GM03348 (cell line): Measurements from ENCODE around the gene SHROOM3.
"Not testable (repeated sequence)": the region's sequence is repeated elsewhere in the genome, so short reads cannot be mapped to it uniquely, and the experiment has no call there.

Experiments used
- DNase-seq: peaks from one replicate; pipeline ENCODE4 v3.0.0; 2012; ENCODE audit warnings: low spot score

The SHROOM3 gene

DNA sequence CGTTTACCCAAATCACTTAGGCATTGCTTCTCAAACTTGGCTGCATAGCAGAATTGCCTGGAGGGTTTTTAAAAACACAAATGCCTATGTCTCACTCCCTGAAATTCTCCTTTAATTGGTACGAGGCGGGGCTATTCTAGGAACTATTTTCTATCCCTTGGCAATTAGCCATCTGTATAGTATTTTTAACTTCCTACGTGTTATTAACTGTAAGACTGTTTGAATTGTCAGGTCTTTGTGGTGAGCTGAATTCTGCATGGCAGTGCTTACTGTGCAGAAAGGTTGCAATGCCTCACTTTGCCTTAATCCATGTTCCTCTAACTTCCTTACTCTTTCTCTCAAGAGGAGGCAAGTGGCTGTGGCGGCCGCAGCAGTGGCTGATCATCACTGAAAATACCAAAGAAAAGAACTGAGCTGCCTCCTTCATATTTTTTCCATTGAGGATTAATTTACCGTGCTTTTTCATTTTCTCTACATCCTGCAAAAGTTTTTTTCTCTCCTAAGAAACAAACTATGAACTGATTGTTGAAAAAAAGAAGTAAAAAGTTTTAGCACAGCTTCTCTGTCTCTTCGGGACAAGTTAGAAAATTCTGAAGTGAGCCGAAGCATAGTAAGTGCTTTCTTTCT, at the start of gene SHROOM3:
SHROOM3 (plus strand) TSS at position 329 of the 627 bp plus-strand sequence. CDS start 824 bp downstream, outside the sequence.
- peak; percentile 35 for DNase-seq

DNA sequence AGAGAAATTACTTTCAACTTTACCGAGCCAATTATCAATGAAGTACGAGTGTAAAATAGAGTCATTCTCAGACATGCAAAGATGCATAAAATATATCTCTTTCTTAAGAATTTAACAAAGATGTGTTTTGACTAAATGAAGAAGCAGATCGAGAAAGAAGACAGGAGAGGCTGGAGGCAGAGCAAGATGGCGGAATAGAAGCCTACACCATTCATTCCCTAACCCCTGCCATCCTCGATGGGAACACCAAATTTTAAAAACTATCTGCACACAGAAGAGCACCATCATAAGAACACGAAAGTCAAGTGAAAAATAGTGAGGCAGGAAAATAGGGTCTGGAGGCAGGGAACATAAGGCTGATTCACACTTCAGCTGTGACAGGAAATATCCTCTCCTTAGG, 49.1 kb upstream of the SHROOM3 start:
- no peak for DNase-seq

DNA sequence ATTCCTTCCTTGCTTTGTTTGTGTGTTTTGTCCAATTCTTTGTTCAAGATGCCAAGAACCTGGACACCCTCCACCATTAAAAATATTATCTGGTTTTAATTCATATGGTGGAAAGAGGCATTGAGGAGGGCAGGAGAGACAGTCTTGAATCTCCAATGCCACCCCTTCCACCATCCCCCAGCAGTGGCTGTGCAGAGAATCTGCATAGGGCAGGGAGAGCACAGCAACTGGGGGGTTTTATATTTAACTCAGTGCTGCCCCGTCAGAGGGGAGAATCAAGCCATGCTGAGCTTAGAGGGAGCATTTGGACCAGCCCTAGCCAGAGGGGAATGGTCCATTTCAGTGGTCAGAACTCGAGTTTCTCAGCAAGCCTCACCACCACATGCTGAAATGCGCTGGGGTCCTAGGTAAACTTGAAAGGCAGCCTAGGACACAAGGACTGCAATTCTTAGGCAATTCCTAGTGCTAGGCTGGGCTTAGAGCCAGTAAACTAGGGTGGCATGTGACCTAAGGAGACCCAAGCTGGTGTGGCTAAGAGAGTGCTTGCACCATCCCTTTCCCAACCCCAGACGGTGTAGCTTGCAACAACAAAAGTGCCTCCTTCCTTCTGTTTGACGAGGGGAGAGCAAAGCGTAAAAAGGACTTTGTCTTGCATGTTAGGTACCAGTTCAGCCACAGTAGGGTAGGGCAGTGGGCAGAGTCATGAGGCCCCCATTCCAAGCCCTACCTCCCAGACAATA, 48.3 kb upstream of the SHROOM3 start:
- no peak for DNase-seq

DNA sequence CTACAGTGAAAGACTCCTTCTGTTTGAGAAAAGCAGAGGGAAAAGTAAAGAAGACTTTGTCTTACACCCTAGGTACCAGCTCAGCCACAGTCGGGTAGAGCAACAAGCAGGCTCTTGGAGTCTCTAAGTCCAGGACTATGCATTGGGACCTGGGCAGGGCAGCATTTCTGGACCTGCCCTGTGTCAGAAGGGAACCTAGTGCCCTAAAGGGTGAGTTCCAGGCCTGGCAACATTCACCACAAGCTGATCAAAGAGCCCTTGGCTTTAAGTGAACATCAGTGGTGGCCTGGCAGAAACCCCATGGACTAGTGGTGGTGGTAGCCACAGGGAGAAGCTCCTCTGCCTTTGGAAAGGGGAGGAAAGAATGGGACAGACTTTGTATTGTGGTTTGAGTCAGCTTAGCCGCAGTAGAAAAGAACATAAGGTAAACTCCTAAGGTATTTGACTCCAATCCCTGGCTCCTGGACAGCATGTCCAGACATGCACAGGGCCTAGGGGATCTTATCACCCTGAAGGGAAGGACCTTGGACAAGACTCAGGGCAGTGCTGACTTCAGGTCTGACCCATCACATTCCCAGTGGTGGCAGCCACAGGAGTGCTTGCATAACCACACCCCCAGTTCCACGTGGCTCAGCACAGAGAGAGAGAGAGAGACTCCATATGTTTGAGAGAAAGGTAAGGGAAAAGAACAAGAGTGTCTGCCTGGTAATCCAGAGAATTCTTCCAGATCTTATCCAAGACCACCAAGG, 46.7 kb upstream of the SHROOM3 start:
- DNase-seq: no peak

DNA sequence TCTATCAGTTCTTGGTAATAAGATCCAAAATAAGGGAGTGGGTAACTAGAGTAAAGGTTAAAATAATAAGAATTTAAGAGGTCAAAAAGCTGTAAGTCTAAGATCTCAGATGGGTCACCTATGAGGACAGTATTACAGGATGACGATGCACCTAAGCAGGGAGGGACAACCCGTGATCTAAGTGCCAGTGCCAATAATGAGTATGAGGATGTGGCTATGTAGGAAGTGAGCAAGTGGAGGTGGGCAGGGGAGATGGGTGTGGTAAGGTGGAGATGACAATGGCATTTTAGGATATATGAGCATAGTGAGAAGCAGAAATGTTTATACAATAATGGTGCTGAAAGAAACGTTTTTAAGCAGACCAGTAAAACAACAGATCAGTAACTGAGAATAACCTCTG, 33.4 kb upstream of the SHROOM3 start:
- no peak for DNase-seq

DNA sequence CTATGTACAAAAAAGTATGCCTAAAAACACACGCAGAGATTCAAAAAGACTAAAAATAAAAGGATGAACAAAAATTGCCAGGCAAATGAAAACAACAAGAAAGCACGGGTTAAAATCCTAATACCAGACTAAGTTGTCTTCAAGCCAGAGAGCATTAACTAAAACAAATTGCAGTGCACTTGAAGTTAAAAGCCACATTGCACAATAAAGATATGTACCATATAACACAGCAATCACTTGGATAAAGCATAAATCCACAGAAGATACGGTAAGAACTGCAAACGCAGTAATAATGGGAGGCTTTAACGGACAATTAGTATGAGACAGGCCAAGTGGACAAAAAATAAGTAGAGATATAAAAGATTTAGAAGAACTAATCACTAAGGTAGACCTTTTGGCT, 28.9 kb upstream of the SHROOM3 start:
- DNase-seq: no peak

DNA sequence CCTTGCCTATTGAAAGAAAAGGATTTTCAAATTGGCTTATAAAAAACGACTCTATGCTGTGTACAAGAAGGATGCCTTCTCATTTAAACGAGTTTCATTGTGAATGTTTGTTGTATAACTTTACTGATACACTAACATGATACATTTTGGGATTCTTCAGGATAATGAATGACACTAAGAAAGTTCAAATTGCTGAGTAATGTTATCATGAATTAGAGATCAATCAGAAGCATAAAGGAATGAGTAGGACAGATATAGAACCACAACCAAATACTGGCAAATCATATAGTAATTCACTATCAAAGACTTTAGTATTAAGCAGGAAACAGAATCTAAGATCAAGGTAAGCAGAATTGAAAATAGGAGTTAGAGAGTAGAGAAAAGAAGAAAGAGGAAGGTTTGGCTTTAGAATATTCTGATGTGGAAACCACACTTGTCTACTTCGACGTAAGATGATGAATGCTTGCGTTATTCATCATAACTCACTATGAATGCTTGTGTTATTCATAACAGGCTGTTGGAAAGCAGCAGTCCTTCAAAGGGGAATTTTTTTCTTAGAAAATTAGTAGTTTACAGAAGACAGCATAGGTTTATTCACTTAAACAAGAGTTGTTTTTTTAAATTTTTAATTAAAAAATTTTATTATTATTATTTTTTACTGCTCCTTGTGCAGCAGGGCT, 27.4 kb upstream of the SHROOM3 start:
- no peak for DNase-seq

DNA sequence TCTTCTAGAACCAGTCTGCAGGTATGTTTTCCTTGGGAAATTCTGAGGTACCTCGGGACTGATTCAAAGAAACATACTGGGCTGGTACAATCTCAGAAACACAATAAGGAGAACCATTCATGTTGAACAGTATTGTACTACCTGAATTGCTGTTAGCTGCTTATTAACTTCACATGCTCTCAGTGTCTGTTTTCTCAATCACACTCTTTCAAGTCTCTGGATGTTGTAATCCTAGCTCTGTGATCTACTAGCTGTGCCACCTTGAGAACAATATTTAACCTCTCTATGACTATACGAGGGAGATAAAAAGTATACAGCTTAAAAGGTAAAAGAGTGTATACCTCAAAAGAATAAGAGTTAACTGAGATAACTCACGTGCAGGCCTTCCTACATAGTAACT, 24.4 kb upstream of the SHROOM3 start:
- DNase-seq: no peak

DNA sequence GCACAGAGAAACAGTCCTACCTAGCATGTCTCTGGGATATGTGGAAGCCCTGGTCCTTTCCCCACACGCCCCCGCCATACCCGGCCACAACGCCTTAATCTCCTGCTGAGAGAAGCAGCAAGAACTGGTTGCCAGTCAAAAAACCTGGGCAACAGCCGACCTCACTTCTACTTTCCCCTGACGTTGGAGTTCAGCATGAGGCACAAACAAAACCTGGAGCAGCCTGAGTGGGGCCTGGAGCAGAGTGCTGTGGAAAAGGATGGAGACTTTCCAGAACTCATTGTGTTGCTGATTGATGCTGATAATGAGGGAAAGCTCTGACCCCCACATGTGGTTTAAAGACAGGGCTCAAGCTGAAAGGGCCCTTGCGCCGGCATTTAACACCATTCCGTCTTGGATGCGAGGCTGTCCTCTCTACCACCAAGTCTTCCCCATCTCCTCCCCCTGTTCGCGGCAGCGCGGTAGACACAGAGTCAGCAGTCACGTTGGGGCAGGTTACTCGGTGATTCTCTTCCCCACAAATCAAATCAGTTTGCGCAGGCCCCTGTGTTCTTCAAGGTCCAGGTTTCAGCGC, 14.8 kb upstream of the SHROOM3 start:
- no peak for DNase-seq

DNA sequence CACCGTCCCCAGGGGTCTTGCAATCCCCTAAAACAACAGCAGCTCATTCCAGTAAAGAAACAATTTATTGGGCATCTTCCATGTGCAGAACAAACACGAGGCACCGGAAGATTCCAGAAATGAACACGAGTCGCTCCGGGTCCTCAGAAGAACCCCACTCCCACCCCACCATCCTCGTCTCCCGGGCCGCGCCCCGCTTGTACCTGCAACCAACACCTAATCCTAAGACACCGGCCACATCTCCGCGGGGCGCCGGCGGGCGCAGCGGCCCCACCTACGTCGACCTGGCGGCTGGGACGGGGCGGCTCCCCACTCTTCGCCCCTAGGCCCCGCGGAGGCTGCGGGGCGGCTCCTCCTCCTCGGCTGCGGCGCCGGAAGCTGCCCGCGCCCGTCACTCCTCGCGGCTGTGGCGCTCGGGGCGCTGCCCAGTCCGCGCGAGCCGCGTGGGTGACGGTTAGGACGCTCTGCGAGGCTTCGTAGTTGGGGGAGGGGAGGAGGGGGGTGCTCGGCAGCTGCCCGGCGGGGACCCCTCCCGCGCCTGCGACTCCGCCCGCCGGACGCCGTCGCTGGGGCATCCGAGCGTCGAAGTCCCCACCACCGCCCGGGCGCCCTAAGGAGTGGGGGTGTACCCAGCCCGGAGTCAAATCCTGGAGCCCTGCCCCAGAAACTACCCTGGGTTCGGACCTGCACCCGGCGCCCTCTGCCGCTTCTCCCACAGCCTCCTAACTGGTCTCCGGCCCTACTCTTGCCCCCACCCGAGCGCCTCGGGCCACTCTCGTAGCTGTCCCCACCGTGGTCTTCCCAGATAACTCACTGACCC, 14.1 kb upstream of the SHROOM3 start, which contains the start of gene CCDC158:
CCDC158 (minus strand) TSS at position 380 of the 820 bp plus-strand sequence. CDS start 17,934 bp downstream, outside the sequence.
- DNase-seq: peak; percentile 70

DNA sequence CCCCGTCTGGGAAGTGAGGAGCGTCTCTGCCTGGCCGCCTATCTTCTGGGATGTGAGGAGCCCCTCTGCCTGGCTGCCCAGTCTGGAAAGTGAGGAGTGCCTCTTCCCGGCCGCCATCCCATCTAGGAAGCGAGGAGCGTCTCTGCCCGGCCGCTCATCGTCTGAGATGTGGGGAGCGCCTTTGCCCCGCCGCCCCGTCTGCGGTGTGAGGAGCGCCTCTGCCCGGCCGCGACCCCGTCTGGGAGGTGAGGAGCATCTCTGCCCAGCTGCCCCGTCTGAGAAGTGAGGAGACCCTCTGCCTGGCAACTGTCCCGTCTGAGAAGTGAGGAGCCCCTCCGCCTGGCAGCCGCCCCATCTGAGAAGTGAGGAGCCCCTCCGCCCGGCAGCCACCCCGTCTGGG, 11.9 kb upstream of the SHROOM3 start:
- not testable (repeated sequence) for DNase-seq

DNA sequence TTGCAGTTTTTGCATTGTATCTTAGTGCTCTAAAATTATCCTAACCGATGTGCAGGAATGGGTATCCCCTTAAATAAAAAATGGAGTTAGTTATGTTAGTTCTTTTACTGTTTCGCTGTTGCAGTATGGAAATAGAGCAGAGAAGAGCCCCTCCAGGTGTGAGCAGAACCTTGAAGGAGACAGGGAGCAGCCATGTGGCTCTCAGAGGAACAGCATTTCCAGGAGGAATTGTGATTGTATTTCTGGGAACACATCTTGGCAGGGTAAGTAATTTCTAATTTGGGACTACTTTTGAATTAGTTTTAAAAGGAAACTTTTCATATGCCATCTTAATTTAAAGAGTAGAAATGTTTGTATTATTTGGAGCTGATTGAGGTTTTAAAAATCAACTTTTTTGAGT, 8.8 kb upstream of the SHROOM3 start:
- no peak for DNase-seq

DNA sequence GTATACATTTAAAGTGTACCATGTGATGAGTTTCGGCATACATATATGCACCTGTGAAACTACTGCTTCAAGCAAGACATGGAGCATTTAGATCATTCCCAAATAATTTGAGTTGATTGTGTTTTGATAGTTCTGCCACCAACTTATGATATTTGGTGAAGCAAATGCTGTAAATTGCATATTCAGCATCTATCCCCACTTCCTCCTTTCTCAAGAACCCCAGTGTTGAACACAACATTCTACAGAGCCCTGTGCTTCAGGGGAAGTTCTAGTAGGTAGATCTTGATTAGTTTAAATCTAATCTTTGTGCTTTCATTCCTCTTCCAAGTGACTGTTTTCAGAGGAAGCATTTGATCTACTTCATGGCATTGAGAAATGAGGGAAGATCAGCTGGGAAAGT, 5.4 kb upstream of the SHROOM3 start:
- DNase-seq: no peak

DNA sequence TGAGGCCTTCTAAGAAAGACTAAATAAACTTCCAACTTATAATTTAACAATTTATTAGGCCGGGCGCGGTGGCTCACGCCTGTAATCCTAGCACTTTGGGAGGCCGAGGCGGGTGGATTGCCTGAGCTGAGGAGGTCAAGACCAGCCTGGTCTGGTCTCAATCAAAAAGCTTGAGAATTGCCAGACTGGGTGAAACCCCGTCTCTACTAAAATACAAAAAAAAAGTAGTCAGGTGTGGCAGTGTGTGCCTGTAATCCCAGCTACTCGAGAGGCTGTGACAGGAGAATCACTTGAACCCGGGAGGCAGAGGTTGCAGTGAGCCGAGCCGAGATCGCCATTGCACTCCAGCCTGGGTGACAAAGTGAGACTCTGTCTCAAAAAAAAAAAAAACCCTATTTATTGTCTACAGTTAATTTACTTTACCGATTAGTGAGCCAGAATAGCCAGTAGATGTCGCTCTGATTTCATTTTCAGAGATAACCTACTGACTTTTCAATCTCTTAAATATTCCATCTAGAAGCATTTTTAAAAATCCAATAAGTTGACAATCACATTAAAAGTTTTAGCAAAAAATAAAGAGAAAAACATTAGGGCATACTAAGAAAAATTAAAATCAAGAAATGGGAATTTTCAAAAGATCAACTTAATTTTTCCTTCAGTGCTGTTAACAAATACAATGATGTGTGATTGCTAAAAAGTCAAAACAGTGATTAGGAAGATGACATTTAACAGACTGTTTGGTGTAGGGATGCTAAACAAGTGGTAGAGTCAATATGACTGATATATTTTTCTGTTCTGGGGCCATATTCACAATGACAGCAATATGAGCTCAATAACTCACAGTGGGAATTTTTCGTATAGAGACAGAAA, 4.3 kb upstream of the SHROOM3 start:
- DNase-seq: peak; percentile 66

DNA sequence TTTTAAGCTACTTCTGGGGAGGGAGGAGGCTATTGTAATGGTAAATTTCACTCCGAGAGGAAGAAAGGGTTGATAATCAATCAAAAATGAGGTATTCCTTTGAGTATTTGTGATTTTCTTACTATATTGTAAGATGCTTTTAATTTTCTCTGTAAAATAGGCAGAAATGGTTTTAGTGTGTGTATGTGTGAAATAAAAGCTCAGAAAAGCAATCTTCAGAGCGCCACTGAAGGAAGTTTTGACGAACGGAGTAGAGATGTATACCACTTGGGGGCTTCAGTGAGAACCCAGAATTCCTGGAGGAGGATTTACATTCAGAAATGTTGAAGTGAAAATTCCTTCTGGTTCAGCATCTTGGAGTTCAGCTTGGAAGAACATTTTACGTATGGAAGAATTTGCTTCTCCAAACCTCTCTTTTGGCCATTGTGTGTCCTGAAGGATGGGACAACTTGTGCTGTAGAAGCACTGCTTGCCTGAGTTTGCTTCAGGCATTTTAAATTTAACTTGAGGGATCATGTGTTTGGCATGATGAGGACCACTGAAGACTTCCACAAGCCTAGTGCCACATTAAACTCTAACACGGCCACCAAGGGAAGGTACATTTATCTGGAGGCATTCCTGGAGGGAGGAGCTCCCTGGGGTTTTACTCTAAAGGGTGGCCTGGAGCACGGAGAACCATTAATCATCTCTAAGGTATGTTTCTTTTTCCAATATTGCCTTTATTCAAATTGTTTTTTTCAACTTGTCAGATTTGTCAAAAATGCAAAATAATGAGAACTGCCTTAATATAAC, 695 bp downstream of the SHROOM3 start:
- no peak for DNase-seq

DNA sequence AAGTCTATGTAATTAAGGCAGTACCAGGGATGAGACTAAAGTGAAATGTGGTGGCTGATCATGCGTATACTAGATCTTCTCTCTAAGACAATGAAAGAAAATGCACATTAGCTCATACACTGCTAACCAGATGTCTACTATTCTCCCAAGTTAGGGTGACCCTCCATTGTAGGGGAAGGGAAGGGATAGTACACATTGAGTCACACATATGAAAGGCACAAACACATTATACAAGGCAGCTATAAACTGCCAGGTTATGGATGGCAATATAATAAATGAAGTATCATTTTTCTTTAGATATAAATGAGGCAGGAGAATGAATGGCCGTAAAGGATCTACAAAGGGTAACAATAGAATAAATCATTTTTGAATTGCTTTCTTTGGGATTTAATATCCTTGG, 4.5 kb downstream of the SHROOM3 start:
- DNase-seq: no peak

DNA sequence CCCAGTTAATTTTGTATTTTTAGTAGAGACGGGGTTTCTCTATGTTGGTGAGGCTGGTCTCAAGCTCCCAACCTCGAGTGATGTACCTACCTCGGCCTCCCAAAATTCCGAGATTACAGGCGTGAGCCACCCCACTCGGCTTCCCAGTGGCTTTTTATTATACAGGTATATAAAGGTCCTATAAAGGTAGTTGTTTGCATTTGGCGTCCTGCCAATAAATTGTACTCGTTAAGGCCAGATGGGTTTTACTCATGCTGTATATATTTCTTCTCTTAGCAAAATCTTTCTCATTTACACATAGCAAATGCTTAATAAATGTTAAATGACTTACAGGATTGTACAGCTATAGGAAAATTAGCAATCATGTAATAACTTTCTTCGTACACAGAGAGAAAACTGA, 6.9 kb downstream of the SHROOM3 start:
- DNase-seq: no peak

DNA sequence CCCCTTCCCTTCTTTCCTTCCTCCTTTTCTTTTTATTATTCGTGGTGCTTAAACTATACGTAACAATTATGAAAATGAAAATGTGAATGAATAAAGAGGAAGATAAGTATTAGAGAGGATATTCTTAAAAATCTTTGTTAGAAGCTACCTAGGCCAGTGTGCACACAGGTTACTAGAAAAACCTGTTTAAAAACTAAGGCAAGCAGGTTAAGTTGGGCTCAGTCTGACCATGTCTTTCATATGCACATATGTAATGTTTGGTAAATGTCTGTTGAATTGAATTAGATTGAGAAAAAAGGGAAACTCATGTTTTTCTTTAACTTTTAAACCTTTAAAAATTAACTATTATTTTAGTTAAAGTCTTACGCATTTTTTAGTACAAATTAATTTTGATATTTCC, 7.8 kb downstream of the SHROOM3 start:
- DNase-seq: no peak

DNA sequence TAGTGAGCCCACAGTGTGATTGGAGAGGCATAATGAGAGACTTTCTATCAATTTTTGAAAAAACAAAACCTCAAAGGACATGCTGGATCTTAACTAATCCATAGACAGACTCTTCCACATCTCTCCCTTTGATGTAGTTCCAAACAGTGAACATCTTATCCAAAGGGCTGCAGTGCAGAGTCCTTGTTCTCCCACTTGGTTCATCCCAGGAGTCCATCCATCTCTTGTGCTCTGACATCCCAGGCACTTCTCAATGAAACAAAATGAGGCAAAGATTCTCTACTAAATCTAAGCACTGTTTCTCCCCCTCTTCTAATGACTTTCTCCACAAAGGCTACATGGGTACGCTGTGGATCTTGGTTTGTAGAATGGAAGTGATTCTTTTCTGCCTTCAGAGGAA, 8.3 kb downstream of the SHROOM3 start:
- no peak for DNase-seq
